HG03439 (cell line): Measurements from ENCODE around the gene CLIP3.

Experiments used
- ATAC-seq: cut with Tn5 transposase; IDR thresholded peaks from one replicate; pipeline ENCODE4 v1.9.1; 2021; ENCODE audit warnings: mild to moderate bottlenecking, moderate library complexity; ENCODE audit not compliant: unreplicated experiment

The CLIP3 gene

GRCh38 chr19:36009633-36010379 lies 22.9 kb downstream of the CLIP3 start:
- ATAC-seq, result no peak

- ATAC-seq, result no peak
Measured at GRCh38 chr19:36009220-36009619, 23.5 kb downstream of the CLIP3 start.

GRCh38 chr19:36008336-36008978 lies 24.2 kb downstream of the CLIP3 start, which contains the start of gene SYNE4:
Gene SYNE4 (minus strand): TSS chr19:36008813. CDS start chr19:36008681, 132 bp downstream.
- no peak for ATAC-seq

- ATAC-seq, result no peak
Measured at GRCh38 chr19:36006955-36007354, 25.7 kb downstream of the CLIP3 start.

GRCh38 chr19:36003284-36003683 lies 29.4 kb downstream of the CLIP3 start:
- no peak for ATAC-seq

GRCh38 chr19:36001605-36002004 lies 31.1 kb downstream of the CLIP3 start:
- no peak for ATAC-seq

- ATAC-seq, result no peak
Measured at GRCh38 chr19:35996777-35997176, 35.9 kb downstream of the CLIP3 start.

GRCh38 chr19:35995048-35995993 lies 37.4 kb downstream of the CLIP3 start, which contains the start of gene SDHAF1:
Gene SDHAF1 (plus strand): TSS chr19:35995188. CDS start chr19:35995275, 87 bp downstream.
- ATAC-seq, result peak; percentile 80

- no peak for ATAC-seq
Measured at GRCh38 chr19:35993923-35994598, 38.6 kb downstream of the CLIP3 start.

- ATAC-seq, result no peak
Measured at GRCh38 chr19:35992907-35993765, 39.5 kb downstream of the CLIP3 start.

- no peak for ATAC-seq
Measured at GRCh38 chr19:35991731-35992450, 40.8 kb downstream of the CLIP3 start.

GRCh38 chr19:35990771-35991730 lies 41.6 kb downstream of the CLIP3 start:
- no peak for ATAC-seq

- no peak for ATAC-seq
Measured at GRCh38 chr19:35990156-35990555, 42.5 kb downstream of the CLIP3 start.

GRCh38 chr19:35988824-35989223 lies 43.8 kb downstream of the CLIP3 start:
- no peak for ATAC-seq

GRCh38 chr19:35987571-35987896 lies 45.1 kb downstream of the CLIP3 start:
- no peak for ATAC-seq

GRCh38 chr19:35986664-35987570 lies 45.8 kb downstream of the CLIP3 start:
- no peak for ATAC-seq

- no peak for ATAC-seq
Measured at GRCh38 chr19:35986111-35986510, 46.6 kb downstream of the CLIP3 start.
